Astrocyte of the cerebellum (primary cell): Measurements from ENCODE around the gene IGSF11.

ENCODE experiments used
- DNase-seq: peaks from one replicate; pipeline ENCODE4 v3.0.0-alpha.2; 2011; ENCODE audit warnings: low read depth
- H3K4me3 ChIP-seq: 2 replicates; pipeline ENCODE4 v1.5.1; 2011; ENCODE audit warnings: mild to moderate bottlenecking, low read depth, low read length, moderate library complexity
- in situ Hi-C: cut with HindIII; loops from 2 replicates; pipeline ENCODE4 v1.10.0; 2017; ENCODE audit warnings: low sequenced_read_pairs
- TF ChIP-seq, protein P1 (sequence below): IDR thresholded peaks from 2 replicates; pipeline ENCODE4 v1.5.1; 2012; ENCODE audit warnings: low read length, low read depth, moderate library complexity, mild to moderate bottlenecking; ENCODE audit errors: missing control alignments

Gene IGSF11

GRCh38 chr3:118907909-118908308 lies 126.7 kb downstream of the IGSF11 start:
- no peak overlapping the region for H3K4me3 ChIP-seq
- DNase-seq: no peak
- TF ChIP-seq, protein P1, sequence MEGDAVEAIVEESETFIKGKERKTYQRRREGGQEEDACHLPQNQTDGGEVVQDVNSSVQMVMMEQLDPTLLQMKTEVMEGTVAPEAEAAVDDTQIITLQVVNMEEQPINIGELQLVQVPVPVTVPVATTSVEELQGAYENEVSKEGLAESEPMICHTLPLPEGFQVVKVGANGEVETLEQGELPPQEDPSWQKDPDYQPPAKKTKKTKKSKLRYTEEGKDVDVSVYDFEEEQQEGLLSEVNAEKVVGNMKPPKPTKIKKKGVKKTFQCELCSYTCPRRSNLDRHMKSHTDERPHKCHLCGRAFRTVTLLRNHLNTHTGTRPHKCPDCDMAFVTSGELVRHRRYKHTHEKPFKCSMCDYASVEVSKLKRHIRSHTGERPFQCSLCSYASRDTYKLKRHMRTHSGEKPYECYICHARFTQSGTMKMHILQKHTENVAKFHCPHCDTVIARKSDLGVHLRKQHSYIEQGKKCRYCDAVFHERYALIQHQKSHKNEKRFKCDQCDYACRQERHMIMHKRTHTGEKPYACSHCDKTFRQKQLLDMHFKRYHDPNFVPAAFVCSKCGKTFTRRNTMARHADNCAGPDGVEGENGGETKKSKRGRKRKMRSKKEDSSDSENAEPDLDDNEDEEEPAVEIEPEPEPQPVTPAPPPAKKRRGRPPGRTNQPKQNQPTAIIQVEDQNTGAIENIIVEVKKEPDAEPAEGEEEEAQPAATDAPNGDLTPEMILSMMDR: no peak
- in situ Hi-C loops: no loop called here

GRCh38 chr3:118900737-118901525 lies 133.7 kb downstream of the IGSF11 start:
- no peak overlapping the region for H3K4me3 ChIP-seq
- DNase-seq: no peak
- TF ChIP-seq, protein P1: no peak
- in situ Hi-C loops: no loop called here

DNA sequence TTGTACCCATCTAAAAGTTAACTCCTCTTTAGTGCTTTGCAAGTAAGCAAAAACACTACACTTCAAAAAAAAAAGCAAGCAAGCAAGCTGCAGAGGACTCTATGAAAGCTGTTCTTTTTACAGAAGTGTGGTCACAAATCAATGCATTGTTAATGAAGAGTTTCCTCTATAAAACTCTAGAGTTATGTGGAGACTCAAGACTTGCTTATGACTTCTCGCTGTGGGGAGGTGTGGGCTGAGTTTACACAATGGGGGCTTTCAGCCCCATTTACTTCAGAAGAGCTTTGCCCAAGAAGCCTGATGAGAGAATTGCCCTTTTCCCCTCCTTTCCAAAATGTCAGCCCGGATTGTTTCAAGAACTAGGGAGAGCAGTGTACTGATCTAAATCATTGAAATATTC lies 144.4 kb downstream of the IGSF11 start:
- H3K4me3 ChIP-seq: no peak overlapping the region
- DNase-seq: no peak
- TF ChIP-seq, protein P1: no peak
- in situ Hi-C loops: no loop called here

- in situ Hi-C loops: no loop called here
- DNase-seq: no peak
- TF ChIP-seq, protein P1: no peak
- no peak overlapping the region for H3K4me3 ChIP-seq
Measured at GRCh38 chr3:118889691-118890090, 145.0 kb downstream of the IGSF11 start.

- TF ChIP-seq, protein P1: no peak
- in situ Hi-C loops: no loop called here
- DNase-seq: no peak
- H3K4me3 ChIP-seq: no peak overlapping the region
Measured at GRCh38 chr3:118886708-118887107, 147.9 kb downstream of the IGSF11 start.

DNA sequence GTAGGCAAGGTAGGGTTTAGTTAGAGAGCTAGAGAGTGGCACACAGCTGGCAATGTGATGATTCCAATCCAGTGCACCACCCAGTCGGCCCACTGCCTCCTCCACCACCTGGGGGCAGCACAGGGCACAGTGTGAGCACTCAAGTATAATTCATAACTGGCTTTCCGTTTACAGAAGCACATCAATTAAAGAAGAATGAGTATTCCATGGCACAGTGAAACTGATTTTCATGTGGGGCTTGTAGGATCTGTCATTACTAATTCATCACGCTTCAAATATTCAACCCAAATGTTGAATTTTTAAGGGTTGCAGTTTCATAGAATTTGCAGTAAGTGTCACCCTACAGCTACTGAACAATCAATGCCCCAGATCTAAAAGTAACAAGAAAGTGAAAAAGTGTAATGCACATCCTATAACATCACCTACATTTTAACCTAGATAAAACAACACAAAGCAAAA lies 149.9 kb downstream of the IGSF11 start:
- no peak overlapping the region for H3K4me3 ChIP-seq
- in situ Hi-C loops: no loop called here
- peak; percentile 9 for DNase-seq
- TF ChIP-seq, protein P1: peak; percentile 97
